Thymus (tissue), 11 donors: ENCODE results near the gene AKAP12. TPM values are rescaled to one million over a fixed set of nuclear protein-coding genes. Genes with fewer than 3 reads are reported as not detected.
A peak's percentile ranks its signal among the peaks of the same experiment; 100 is the strongest.

ENCODE experiments used
- DNase-seq, 9 donors: peaks; one replicate each; pipeline ENCODE4 v3.0.0-alpha.2; 2013; ENCODE audit warnings: low spot score in 9 of 9, low read depth in 6 of 9, missing footprints in 1 of 9
- H3K27ac ChIP-seq, 2 donors: one replicate each; pipeline ENCODE4 v1.5.1; 2013; ENCODE audit warnings: control low read depth in 1 of 2, low read depth in 1 of 2, low read length in 1 of 2, mild to moderate bottlenecking in 1 of 2, moderate library complexity in 1 of 2
- H3K27me3 ChIP-seq, 2 donors: one replicate each; pipeline ENCODE4 v1.5.1; 2013; ENCODE audit warnings: low read length in 1 of 2; ENCODE audit not compliant: control insufficient read depth in 2 of 2, insufficient read depth in 1 of 2
- H3K36me3 ChIP-seq, 2 donors: one replicate each; pipeline ENCODE4 v1.5.1; 2013; ENCODE audit warnings: low read length in 1 of 2, mild to moderate bottlenecking in 1 of 2, moderate library complexity in 1 of 2; ENCODE audit not compliant: control insufficient read depth in 2 of 2, insufficient read depth in 2 of 2
- H3K4me1 ChIP-seq, 2 donors: one replicate each; pipeline ENCODE4 v1.5.1; 2013; ENCODE audit warnings: low read length in 2 of 2; ENCODE audit not compliant: control insufficient read depth in 2 of 2, insufficient read depth in 2 of 2
- H3K4me3 ChIP-seq, 2 donors: one replicate each; pipeline ENCODE4 v1.5.1; 2013; ENCODE audit warnings: low read length in 2 of 2, control low read depth in 1 of 2, mild to moderate bottlenecking in 1 of 2
- H3K9me3 ChIP-seq, 2 donors: one replicate each; pipeline ENCODE4 v1.5.1; 2013; ENCODE audit warnings: low read length in 1 of 2, mild to moderate bottlenecking in 1 of 2; ENCODE audit not compliant: control insufficient read depth in 2 of 2, insufficient read depth in 1 of 2
- WGBS: extraction: QIAGEN DNeasy Blood & Tissue Kit; methylation state at CpG from one replicate; pipeline ENCODE4 v1.1.7; 2013; 5-methylcytosine and 5-hydroxymethylcytosine counted together
- polyA plus RNA-seq: library from polyadenylated mRNA; stranded (reverse); fragments of 200-250 nt; gene quantifications from one replicate; pipeline ENCODE4 v1.2.3, GENCODE V29; 2013
- total RNA-seq: library from RNA; stranded (reverse); fragments of 120-200 nt; gene quantifications from one replicate; pipeline ENCODE4 v1.2.4, GENCODE V29; 2013
- donor health status: healthy.

AKAP12 gene
- total and polyA plus RNA-seq, 2 donors: 4.3 to 14.4 TPM

DNA sequence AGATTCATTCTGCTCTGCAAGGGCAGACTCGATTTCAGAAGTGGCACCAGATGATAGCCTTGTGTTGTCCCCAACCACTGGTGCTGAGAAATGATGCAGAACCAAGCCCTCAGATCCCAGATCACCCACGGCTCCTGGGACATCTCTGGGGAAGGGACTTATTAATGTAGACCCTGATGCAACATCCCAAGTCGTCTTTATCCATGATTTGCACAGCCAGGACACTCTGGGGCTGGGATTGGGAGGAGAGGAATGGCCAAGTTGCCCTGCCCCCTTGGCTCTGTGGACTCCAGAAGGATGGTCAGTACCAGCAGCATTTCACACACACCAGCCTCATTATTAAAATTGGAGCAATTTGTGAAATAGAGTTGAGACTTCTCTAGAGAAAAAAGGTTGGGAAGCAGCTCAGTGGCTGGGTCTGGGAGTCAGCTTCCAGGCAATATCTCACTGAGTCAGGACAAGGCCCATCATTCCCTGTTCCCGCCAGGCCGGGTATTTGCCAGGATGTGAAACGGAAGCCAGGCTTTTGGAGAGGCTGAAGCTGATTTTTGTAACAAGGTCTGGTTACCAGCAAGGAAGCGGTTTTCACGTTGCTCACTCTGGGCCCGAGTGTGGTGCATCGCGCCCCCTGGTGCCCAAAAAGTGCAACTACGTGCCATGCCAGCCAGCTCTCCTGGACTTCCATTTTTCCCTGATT is 84.2 kb downstream of the AKAP12 start:
- peak; percentile 23 to 73 (median 36) for DNase-seq
- H3K9me3 ChIP-seq: peaks cover 0 to 4% of the 10 kb centered on the region in 2 donors
- H3K4me1 ChIP-seq: peaks cover 0 to 12% of the 10 kb centered on the region in 2 donors
- H3K27me3 ChIP-seq: peaks cover 25 to 43% of the 10 kb centered on the region in 2 donors
- H3K27ac ChIP-seq: peak overlapping the region in 1 of 2 donors; percentile 46
- H3K36me3 ChIP-seq: no peaks in the 10 kb centered on the region
- H3K4me3 ChIP-seq: no peak overlapping the region
- whole genome bisulfite sequencing: 24% methylated on average over 12 of the region's 12 CpGs

- Histone ChIP-seq H3K27me3 (peaks cover 25 to 43% of the 10 kb centered on the region in 2 donors), H3K4me1 (peaks cover 0 to 12% of the 10 kb centered on the region in 2 donors), H3K36me3 (no peaks in the 10 kb centered on the region), H3K9me3 (peaks cover 0 to 4% of the 10 kb centered on the region in 2 donors), H3K27ac (peak overlapping the region in 1 of 2 donors; percentile 46), H3K4me3 (no peak overlapping the region)
- WGBS: 41% methylated on average over 6 of the region's 6 CpGs
- no peak for DNase-seq
These were observed 84.7 kb downstream of the AKAP12 start for GRCh38 chr6:151324488-151324825.

GRCh38 chr6:151325075-151326050 is 85.6 kb downstream of the AKAP12 start:
- Histone ChIP-seq H3K4me3 (peak overlapping the region; percentile 19 to 20), H3K36me3 (no peaks in the 10 kb centered on the region)
- no peak for DNase-seq

DNA sequence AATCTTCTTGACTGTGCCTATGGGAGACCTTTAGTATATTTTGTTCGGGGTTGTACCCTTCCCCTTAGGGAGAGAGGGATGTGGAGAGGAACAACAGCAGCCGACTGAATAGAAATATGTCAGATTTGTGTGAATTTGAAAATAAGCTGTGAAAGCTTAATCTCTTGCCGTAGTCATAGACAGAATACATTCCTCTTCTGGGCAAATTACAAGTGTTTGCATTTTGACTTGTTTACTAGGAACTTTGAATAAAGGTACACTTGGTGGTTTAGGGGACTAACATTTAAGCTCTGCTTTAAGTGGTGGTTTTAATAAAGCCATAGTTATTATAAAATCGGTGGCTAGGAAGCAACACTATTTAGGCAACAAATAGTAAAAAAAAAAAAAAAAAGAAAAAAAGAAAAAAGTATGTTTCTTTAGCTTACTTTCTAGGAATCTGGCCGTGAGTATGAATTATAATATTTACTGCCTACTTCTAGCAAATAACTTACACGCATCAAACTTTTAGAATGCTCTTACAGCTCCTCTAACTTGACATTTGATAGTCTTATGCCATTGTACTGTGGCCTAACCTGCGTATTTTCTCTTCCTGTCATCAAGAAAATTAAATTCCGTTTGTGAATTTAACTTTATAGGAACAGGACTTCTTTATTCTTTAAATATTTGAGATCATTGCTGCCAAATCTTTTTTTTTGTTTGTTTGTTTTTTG is 86.5 kb downstream of the AKAP12 start:
- Histone ChIP-seq H3K27me3 (peaks cover 25 to 44% of the 10 kb centered on the region in 2 donors), H3K4me3 (peak overlapping the region in 1 of 2 donors; percentile 20), H3K27ac (peak overlapping the region in 1 of 2 donors; percentile 43), H3K4me1 (peaks cover 0 to 12% of the 10 kb centered on the region in 2 donors), H3K36me3 (no peaks in the 10 kb centered on the region), H3K9me3 (peaks cover 0 to 4% of the 10 kb centered on the region in 2 donors)
- no peak for DNase-seq
- 80% methylated on average over 8 of the region's 8 CpGs for WGBS

More at GRCh38 chr6:151325075-151326050, 85.6 kb downstream of the AKAP12 start:
- 5% methylated on average over 46 of the region's 46 CpGs for WGBS
- Histone ChIP-seq H3K27ac (peak overlapping the region in 1 of 2 donors; percentile 43), H3K4me1 (peaks cover 0 to 12% of the 10 kb centered on the region in 2 donors), H3K27me3 (peaks cover 25 to 44% of the 10 kb centered on the region in 2 donors), H3K9me3 (peaks cover 0 to 4% of the 10 kb centered on the region in 2 donors)

DNA sequence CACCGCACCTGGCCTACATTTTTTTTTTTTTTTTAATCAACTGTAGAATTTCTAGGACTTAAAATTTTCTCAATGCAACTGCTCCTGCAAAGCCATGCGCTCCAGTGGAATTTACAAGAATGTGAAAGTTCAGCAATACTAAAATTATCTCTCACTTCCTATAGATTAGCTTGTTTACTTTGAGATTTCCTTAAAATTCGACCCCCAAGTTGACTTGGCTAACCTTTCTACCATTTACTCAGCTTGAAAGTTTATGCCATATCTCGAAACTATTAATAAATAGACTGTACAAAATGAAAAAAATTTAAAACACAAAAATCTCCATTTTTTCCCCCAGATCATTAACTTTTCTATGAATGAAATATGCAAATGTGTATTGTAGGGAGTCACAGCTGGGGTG is 87.3 kb downstream of the AKAP12 start:
- 89% methylated on average over 4 of the region's 4 CpGs for WGBS
- H3K27me3 ChIP-seq: peaks cover 25 to 44% of the 10 kb centered on the region in 2 donors
- H3K4me1 ChIP-seq: peaks cover 0 to 12% of the 10 kb centered on the region in 2 donors
- peaks cover 0 to 4% of the 10 kb centered on the region in 2 donors for H3K9me3 ChIP-seq
- no peaks in the 10 kb centered on the region for H3K36me3 ChIP-seq
- no peak for DNase-seq
- H3K4me3 ChIP-seq: no peak overlapping the region
- H3K27ac ChIP-seq: no peak overlapping the region

DNA sequence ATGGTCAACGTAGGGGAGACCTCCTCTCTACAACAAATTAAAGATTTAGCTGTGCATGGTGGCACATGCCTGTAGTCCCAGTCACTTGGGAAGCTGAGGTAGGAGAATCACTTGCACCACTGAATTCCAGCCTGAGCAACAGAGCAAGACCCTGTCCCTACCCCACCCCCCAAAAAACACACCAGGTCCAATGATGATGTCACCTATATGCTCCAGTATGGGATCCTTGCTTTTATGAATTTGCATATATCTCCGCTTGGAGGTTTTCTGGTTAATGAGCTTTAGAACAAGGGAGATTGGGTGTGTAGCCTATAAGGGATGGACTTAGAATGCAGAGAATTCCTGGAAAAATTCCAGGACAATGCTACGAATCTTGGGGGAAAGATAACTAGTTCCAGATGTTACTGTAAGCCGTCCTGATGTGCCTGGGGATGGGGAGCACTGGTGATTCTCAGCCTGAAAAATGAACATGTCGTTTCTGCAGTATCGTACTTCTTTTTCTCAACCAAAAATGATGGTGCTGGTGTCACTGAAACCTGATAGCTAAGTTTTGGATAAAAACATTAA is 90.4 kb downstream of the AKAP12 start:
- Histone ChIP-seq H3K9me3 (peaks cover 0 to 4% of the 10 kb centered on the region in 2 donors), H3K27me3 (peaks cover 15 to 27% of the 10 kb centered on the region in 2 donors), H3K36me3 (no peaks in the 10 kb centered on the region), H3K4me3 (no peak overlapping the region), H3K4me1 (peaks cover 0 to 5% of the 10 kb centered on the region in 2 donors), H3K27ac (no peak overlapping the region)
- DNase-seq: no peak
- WGBS: 95% methylated on average over 6 of the region's 6 CpGs

- Histone ChIP-seq H3K36me3 (no peaks in the 10 kb centered on the region), H3K27me3 (no peaks in the 10 kb centered on the region), H3K4me3 (no peak overlapping the region), H3K27ac (no peak overlapping the region), H3K9me3 (no peaks in the 10 kb centered on the region), H3K4me1 (no peaks in the 10 kb centered on the region)
- no peak for DNase-seq
These were observed 96.2 kb downstream of the AKAP12 start for GRCh38 chr6:151335930-151336329.

GRCh38 chr6:151338651-151339200 is 99.0 kb downstream of the AKAP12 start:
- no peak for DNase-seq
- H3K27ac ChIP-seq: no peak overlapping the region
- WGBS: 96% methylated on average over 11 of the region's 11 CpGs
- H3K9me3 ChIP-seq: peaks cover 0 to 4% of the 10 kb centered on the region in 2 donors
- no peaks in the 10 kb centered on the region for H3K36me3 ChIP-seq
- no peak overlapping the region for H3K4me3 ChIP-seq
- no peaks in the 10 kb centered on the region for H3K4me1 ChIP-seq
- H3K27me3 ChIP-seq: no peaks in the 10 kb centered on the region
